HG02759 (cell line): ENCODE data around the gene PLVAP.

Experiments used
- ATAC-seq: cut with Tn5 transposase; IDR thresholded peaks from one replicate; pipeline ENCODE4 v1.9.1; 2021; ENCODE audit warnings: mild to moderate bottlenecking, moderate library complexity; ENCODE audit not compliant: unreplicated experiment

PLVAP gene

GRCh38 chr19:17323300-17323963 lies 53.7 kb downstream of the PLVAP start:
- ATAC-seq: no peak

- ATAC-seq: no peak
Observed at GRCh38 chr19:17322854-17323253, 54.3 kb downstream of the PLVAP start.

DNA sequence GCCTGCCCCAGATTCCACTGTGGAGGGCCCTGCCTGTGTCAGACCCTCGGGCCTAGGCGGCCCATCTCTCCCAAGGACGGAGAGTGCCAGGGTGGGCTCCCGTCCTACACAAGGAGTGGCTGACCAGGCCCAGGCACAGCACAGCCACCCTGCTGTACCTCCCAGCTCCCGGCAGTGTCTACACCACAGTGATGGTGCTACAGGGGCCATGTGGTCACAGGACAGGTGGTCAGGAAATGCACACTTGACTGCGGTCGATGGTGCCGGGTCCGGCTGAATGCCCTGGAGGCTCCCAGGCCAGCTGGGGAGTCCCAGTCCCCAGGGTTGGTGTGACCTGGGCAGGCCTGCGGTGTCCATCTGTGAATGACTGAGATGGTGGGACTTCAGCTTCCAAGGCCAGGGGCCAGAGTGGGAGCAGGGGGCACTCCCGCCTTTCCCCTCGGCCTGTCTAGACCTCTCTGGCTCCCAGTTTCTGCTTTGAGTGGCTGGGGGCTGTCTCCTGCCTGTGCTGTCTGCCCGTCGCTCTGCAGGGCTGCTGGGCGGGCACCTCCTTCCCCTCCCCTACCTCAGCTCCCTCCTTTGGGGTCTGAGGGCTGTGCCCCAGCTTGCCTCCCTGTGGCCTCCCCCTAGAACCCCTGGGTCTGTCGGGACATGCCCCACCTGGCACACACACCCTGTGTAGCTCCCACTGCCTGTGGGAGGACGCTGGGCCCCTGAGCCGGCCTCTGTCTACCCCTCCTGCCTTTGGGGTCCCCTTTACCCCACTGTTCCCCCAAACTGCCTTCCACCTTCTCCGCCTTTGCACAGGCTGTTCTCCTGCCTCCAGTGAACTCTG lies 55.3 kb downstream of the PLVAP start:
- no peak for ATAC-seq

- ATAC-seq: no peak
Observed at GRCh38 chr19:17320435-17320834, 56.7 kb downstream of the PLVAP start.

GRCh38 chr19:17319473-17320238 lies 57.5 kb downstream of the PLVAP start:
- no peak for ATAC-seq

DNA sequence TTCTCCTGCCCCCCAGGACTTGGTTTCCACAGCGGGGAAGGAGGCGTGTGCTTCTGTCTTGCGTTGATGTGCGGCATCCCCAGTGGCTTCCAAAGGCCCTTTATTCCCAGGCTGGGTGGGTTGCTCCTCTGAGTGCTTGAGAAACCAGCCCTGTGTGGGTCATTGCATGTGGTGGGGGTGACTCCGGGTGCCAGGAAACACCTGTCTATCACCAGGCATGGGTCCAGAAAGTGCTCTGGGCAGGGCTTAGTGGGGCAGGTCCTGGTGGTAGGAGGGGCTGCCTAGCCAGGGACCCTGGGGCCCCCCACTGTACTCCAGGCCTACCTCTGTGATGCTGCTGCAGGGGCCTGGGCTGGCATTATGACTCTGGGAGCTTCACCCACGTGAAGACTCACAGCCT lies 58.2 kb downstream of the PLVAP start:
- no peak for ATAC-seq

GRCh38 chr19:17314007-17314593 lies 63.0 kb downstream of the PLVAP start:
- ATAC-seq: no peak

GRCh38 chr19:17312189-17313113 lies 64.7 kb downstream of the PLVAP start:
- no peak for ATAC-seq

DNA sequence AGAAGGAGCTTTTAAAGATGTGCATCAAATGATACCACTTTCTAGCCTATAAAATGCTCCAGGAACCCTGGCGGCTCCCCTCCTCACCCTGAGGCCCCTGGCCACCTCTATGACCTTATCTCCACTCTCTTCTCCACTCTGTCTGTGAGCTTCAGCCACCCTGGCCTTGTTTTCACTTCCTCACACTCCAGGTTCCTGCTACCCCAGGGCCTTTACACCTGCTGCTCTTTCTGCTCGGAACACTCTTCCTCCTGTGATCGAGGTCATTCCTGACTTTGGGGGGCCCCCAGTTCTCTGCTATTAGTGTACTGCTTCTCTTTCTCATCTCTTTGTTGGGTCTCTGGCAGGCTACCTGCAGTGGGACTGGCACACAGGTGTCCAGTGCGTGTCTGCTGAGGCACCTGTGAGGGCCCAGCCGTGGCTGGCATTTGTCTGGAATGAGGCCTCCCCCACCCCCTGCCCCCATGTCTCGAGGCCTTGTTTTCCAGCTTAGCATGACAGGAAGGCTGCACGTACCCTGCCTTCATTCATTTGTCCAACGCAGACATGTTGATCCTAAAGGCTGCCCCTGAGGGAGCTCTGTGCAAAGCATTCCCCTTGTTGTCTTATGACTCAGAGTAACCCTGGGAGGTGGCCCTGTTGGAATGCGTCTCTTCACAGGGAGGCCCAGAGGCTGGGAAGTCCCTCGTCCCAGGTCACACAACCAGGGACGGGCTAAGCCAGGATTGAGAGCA lies 65.5 kb downstream of the PLVAP start:
- ATAC-seq: no peak

DNA sequence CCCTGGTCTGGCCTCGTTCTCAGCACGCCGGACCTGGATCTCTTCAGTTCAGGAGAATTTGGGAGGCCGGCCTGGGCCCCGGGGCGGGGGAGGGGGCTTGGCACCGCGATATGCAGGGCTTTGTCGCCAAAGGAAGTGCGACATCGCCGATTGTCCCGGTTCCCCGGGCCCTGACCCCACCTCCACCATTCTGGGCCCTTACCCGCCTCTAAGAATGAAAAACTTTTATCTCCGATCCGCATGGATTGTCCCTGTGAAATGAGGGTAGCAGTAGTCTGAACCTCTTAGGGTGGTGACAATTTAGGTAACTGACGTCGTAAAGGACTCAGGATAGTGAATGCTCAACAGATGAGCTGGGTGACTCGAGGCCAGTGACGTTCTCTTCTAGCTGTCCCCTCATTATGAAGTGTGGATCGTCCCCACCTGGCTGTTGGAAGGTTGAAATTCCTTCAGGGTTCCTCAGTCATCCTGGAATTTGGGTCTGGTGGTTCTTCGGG lies 67.1 kb downstream of the PLVAP start:
- ATAC-seq: no peak

GRCh38 chr19:17309198-17309964 lies 67.8 kb downstream of the PLVAP start, which contains the start of gene DDA1:
Gene DDA1, plus strand, starts transcription at chr19:17309563. Its CDS starts 92 bp downstream, at chr19:17309655.
- peak; percentile 58 for ATAC-seq

DNA sequence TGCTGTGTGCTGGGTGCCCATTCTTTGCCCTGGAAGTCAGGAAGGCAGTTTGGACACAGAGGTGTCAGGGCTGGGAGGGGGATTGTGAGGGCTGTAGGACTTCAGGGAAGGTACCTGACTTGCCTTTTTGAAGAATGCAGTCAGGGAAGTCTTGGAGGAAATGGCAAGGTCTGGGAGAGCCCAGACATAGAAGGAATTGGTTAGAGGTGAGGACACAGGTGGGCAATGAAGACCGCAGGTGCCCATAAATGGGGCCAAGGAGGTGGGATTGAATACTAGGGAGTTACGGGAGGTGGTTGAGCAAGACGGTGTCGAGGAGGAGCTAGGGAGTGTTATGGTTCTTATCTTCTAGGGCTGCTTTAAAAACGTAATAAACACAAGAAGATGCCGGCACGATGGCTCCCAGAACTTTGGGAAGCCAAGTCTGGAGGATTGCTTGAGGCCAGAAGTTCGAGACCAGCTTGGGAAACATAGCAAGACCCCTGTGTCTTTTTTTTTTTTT lies 69.2 kb downstream of the PLVAP start:
- no peak for ATAC-seq

GRCh38 chr19:17306285-17306714 lies 70.8 kb downstream of the PLVAP start:
- no peak for ATAC-seq

- peak; percentile 70 for ATAC-seq
Observed at GRCh38 chr19:17305517-17306284, 71.4 kb downstream of the PLVAP start, which contains the start of gene MRPL34. Gene MRPL34, plus strand, starts transcription at chr19:17305872. Its CDS starts 21 bp downstream, at chr19:17305893.

DNA sequence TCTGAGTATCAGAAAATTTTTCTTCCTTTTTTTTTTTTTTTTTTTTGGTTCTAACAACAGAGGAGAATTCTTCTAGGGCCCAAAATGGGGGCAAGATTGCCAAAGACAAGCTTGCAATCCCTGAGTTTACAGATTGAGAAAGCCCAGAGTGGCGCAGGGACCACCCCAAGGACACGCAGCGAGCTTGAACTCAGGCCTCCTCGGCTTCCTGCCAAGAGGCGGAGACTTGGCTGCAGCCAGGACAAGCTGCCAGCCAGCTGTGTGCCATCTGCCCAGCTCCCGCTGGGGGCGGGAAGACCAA lies 72.0 kb downstream of the PLVAP start:
- no peak for ATAC-seq

DNA sequence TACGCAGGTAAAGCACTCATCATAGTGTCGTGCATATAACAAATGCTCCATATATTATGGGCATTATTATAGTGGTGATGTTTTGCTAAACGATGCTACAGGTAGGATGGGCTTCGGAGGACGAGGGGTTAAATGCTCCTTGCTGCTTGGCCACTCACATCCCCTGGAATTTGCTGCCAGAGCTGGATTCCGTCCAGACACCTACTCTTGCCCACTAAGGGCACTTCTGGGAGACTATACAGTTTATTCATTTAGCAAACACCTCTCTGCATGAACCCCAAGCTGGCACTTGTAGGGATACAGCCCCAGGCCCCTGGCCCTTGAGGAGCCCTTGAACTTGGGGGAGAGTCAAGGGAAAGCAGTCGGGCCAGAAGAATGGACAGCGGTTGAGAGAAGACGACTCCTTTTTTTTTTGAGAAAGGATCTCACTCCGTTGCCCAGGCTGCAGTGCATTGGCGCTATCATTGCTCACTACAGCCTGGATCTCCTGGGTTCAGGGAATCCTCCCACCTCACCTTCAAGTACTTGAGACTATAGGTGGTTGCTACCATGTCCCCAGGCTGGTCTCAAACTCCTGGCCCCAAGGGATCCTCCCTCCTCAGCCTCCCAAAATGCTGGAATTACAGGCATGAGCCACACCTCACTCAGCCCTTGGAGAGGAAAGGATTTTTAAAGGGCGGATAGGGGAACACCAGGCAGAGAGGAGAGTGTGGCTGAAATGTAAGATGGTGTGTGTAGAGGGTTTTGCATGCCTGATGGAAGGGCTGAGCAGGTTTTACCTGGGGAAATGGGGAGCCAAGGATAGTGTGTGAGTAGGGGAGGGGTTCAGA lies 72.5 kb downstream of the PLVAP start:
- ATAC-seq: no peak

DNA sequence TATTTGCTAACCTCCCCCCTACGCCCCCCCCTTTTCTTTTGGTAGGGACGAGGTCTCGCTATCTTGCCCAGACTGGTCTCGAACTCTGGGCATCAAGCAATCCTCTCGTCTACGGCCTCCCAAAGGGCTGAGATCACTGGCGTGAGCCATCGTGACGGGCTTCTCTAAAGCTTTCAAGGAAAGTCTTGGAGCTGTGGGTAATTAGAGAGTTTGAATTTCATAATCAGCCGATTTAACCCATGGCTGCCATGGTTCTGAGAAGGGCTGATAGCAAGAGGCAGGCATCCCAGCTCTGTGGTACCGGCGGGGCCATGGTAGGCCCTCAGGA lies 73.2 kb downstream of the PLVAP start:
- no peak for ATAC-seq
